GM18502 (cell line): ENCODE measurements around the gene NCAM1.

Experiments
- ATAC-seq: cut with Tn5 transposase; IDR thresholded peaks from one replicate; pipeline ENCODE4 v1.9.1; 2021; ENCODE audit warnings: mild to moderate bottlenecking; ENCODE audit not compliant: unreplicated experiment, poor library complexity

The NCAM1 gene

GRCh38 chr11:113121746-113122145 lies 160.5 kb downstream of the NCAM1 start:
- no peak for ATAC-seq

DNA sequence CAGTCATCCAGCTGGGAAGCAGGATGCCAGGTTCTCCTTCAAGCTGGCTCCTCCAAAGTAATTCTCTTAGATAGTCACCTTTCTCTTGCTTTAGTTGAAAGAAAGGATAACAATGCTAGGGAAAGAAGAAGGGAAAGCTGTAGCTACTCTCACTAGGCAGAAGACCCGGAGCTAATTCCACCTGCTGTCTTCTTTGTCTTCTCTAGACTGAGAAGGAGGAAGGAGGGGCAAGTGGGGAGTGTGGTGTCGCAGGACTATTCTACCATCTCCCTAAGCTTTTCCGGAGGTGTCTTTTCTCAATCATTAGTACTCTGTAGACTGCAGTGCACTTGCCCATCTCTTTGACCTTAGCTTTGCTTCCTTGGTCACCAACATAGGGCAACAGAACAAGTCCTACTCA lies 162.8 kb downstream of the NCAM1 start:
- ATAC-seq = no peak

DNA sequence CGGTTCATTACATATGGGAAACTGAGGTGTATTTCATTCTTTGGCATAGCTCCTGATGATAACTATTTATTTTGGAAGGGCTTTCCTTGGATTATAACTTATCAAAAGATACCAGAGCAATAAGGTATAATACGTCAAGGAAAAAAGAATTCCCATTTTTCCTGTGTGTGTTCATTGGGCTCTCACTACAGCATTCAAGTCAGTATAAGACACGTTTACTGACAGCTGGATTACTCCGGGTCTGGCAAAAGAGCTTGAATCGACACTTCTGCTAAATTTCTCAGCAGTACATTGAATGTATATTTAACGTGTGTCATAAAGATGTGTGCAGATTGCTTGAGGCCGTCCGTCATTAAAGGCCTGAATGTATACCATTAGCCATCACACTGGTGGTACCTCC lies 163.4 kb downstream of the NCAM1 start:
- ATAC-seq = no peak

DNA sequence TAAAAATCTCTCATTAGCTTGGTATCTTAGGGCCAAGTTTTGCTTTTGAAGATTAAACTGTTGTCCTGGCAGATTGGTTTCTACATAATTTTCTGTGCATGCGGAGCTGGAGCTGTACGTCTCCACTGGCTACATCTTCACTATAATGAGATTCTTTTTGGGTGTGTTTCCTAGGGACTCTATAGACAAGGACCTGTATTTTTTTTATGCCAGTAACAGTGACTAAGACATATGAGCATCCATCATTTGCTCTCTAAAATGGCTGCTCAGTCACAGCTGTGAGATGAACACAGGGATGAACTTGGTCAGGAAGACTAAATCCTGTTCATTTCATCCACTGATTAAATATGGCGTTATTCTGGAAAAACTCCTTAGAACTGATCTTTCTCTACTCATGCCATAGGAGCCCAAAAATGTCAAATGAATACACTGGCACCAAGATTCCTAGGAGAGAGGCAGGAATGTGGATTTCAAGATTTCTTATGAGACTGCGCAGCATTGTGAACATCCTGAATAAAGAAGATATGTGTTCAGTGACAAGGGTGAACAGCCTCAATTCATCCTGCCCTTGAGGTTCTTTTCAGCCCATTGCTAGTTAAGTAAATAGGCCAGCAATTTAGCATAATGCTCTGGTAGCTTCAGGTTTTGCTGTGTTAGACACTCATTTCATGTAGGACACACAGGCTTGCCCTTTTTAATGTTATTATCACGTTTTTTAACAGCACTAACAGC lies 168.2 kb downstream of the NCAM1 start:
- no peak for ATAC-seq

- ATAC-seq = no peak
Observed at GRCh38 chr11:113131036-113131775, 170.0 kb downstream of the NCAM1 start.

GRCh38 chr11:113133071-113133470 lies 171.9 kb downstream of the NCAM1 start:
- no peak for ATAC-seq

DNA sequence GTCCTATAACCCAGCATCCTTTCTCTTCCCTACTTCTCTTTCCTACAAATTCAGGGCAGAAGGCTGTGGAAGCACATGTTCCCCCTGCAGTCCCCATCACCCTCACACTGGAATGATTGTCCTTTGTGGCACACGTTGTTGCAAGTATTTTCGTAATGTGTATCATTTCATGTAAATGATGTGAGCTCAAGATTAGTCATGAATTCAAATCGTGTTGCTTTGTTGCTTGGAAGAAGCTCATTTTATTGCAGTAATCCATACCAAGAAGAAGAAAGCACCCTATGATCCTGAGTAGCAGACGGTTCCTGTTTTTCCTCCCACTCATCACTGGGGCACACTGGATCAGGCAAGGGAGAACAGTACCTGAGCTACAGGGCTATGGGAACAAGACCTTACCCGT lies 173.4 kb downstream of the NCAM1 start:
- no peak for ATAC-seq

- no peak for ATAC-seq
Observed at GRCh38 chr11:113137713-113138529, 176.7 kb downstream of the NCAM1 start.

- no peak for ATAC-seq
Observed at GRCh38 chr11:113138731-113139130, 177.5 kb downstream of the NCAM1 start.

GRCh38 chr11:113141010-113141409 lies 179.8 kb downstream of the NCAM1 start:
- ATAC-seq = no peak

DNA sequence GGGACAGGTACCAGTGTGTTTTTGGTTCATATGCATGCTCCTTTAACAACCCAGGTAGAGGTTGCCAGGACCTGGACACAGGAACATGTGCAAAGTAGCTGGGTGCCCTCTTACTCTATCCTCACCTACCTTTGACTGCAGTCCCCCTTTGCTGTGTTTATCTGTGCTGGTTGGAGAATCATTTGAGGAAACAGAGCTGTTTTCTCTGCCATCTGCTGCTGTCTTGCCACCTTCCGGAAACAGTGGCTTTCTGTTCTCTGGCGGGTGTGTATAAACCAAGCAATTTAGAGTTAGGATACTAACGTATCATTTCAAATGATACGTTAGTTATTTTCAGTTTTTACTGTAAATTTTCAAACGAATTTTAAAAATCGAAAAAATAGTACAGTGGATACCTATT lies 181.3 kb downstream of the NCAM1 start:
- ATAC-seq = no peak

GRCh38 chr11:113147249-113147648 lies 186.0 kb downstream of the NCAM1 start:
- no peak for ATAC-seq

- ATAC-seq = no peak
Observed at GRCh38 chr11:113148076-113148475, 186.9 kb downstream of the NCAM1 start.

DNA sequence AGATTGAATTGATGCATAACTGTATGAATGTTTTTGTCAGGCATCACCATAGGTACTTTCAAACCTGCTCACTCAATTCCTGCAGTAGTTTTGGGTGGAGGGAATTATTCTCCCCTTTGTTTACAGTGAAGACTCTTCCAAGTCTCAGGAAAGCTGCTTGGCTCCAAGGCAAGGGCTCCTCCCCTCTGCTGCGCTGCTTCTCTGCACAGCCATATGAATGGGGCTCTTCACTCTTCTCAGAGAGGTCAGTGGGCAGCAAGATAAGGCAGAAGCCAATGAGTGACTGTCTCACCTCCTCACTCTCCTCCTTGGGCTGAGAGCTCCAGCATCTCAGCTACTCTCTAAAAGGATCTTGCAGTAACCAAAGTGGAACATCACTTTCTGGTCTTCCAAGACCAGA lies 187.4 kb downstream of the NCAM1 start:
- ATAC-seq = no peak

DNA sequence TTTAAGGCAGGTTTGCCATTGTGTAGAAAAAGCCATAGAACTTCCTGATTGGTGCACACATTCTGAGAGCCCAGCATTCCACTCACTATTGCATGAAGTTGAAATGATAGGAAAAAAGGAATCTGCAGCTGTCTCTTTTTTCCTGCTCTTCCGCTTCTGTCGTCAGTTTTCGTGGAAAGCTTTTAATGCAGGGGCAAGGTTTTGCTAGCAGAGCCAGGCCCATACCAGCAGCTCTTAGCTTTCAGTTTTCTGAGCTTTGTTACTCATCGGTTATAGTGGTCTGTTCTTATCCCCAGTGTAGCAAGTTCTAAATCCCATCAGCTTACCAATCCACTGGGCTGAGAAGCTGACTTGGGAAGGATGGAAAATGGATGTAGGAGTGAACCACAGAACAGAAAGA lies 190.3 kb downstream of the NCAM1 start:
- ATAC-seq = no peak

DNA sequence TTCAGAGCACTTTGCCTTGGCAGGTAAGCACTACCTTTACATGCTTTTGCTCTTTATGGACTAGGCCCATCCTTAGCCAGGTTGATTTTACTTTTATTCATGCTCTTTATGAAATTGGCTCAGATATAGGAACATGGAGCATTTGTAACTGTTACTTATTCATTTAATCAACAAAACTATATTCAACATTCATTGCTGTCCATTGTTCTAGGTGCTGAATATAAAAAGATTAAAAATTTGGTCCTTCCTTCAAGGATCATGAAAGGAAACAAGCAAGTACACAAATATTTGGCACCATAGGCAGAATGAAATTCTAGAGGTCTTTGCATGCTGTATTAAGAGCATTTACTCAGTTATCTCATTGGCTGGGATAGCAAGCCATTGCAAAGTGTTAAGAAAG lies 191.3 kb downstream of the NCAM1 start:
- no peak for ATAC-seq

DNA sequence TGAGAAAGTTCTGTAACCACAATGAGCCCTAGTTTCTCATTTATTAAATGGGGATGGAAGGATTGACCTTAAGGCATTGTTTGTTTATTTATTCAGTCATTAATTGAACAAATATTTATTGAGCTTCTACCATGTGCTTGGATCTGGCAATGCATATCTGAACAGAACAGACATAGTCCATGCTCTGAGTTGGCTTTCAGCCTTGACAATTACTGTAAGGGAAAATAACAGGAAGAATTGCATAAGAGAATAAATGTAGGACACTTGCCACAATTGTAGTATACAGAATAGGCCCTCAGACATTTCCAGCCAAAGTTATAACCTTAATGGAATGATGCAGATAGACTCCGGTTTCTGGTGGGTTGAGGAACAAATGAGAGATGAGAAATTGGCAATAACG lies 192.6 kb downstream of the NCAM1 start:
- ATAC-seq = no peak

GRCh38 chr11:113159988-113160807 lies 199.0 kb downstream of the NCAM1 start:
- ATAC-seq = no peak

GRCh38 chr11:113160808-113161124 lies 199.5 kb downstream of the NCAM1 start:
- no peak for ATAC-seq
